Measurements from ENCODE around the gene FGD5.
A peak's percentile ranks its signal among the peaks of the same experiment; 100 is the strongest.
"Not testable (repeated sequence)": the region's sequence is repeated elsewhere in the genome, so short reads cannot be mapped to it uniquely, and the experiment has no call there.

The FGD5 gene

DNA sequence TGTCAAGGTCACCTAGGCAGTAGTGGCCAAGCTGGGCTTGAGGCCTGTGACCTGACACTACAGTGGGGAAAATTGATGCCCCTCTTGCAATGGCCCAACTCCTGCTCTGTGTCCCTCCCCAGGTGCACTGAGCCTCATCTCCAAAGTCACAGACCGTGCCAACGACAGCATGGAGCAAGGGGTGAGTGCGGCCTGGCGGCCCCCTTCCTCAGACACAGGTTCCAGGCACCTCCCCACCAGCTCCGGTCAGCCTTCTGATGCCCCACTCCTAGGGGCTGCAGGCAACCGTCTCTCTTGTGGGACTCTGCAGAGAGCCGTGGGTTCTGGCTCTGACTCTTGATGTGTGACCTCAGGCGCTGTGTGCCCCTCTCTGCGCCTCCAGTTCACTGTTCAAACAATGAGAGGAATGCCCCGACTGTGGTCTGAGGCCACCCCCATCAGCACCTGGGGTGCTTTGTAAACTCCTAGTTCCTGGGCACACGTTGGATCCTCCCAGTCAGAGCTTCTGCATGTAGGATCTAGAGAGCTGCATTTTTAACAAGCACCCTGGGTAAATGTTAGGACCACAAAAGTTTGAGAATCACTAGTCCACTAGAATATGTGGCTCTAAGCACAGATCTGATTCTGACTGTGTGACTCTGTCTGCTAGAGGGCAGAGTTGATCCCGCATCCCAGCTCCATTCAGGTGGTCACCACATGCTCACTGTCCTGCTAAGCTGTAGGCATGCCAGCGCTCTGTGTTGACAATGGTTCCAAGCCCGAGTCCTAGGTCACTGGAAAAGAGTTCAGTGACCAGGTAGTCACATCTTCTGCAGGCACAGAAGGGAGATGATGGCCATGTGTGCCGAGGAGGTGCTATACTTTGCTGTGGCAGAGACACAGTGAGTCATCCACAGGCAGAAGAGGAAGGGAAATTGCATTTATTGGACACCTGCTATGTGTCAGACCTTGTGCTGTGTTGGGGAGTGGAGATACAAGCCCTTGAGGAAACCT lies 82.4 kb downstream of the FGD5 start:
- no peak for DNase-seq (ENCODE audit: low read depth in 2 of 2, low spot score in 1 of 2)

- DNase-seq (ENCODE audit: low read depth in 2 of 2, low spot score in 1 of 2): no peak
These were observed 84.0 kb downstream of the FGD5 start for GRCh38 chr3:14902719-14903118.

DNA sequence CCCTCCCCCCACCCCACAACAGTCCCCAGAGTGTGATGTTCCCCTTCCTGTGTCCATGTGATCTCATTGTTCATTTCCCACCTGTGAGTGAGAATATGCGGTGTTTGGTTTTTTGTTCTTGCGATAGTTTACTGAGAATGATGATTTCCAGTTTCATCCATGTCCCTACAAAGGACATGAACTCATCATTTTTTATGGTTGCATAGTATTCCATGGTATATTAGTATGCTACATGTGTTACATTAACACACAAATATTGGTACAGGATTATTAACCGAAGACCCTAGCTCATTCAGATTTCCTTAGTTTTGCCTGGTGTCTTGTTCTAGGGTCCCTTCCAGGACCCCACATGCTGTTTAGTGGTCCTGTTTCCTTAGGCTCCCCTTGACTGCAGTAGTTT lies 84.7 kb downstream of the FGD5 start:
- not testable (repeated sequence) for DNase-seq (ENCODE audit: low read depth in 2 of 2, low spot score in 1 of 2)

GRCh38 chr3:14905055-14905657 lies 86.4 kb downstream of the FGD5 start:
- no peak for DNase-seq (ENCODE audit: low read depth in 2 of 2, low spot score in 1 of 2)

- DNase-seq (ENCODE audit: low read depth in 2 of 2, low spot score in 1 of 2): no peak
These were observed 87.7 kb downstream of the FGD5 start for GRCh38 chr3:14906355-14906971.

DNA sequence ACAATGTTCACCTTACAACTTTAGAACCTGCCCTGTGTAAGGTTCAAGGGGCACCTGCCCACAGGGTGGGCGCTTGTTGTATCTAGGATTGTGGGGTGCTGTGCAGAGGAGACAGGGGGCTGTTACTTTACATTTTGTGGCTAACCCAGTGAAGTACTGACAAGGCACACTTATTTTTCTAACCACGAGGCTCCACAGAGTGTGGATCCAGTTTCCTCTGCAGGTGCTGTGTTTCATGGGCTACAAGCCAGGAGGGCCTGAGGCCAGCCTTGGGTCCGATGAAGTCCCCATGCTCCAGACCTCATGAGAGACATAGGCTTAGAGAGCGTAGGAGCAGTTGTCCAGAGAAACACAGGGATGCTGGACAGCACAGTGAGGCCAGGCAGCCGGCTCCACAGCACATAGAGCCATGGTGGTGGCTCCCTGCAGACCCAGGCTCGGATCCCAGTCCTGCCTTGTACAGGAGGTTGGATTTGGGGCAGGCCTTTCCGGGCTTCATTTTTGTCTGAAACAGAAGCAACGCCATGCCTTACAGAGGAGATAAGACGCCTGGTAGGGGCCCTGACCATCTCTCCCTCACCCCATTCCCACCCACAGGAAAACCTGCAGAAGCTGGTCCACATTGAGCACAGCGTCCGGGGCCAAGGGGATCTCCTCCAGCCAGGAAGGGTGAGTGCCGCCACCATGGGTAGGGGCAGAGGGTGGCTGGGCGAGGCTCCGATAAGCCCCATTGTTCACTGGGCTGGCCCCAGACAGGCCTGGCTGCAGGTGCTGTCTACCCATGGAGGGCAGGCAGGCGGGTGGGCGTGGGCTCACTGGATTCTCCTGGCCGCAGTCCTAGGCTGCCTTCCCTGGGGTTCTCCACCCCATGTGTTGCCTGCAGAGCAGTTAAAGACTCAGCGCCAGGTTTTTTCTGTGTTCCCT lies 88.5 kb downstream of the FGD5 start:
- no peak for DNase-seq (ENCODE audit: low read depth in 2 of 2, low spot score in 1 of 2)

DNA sequence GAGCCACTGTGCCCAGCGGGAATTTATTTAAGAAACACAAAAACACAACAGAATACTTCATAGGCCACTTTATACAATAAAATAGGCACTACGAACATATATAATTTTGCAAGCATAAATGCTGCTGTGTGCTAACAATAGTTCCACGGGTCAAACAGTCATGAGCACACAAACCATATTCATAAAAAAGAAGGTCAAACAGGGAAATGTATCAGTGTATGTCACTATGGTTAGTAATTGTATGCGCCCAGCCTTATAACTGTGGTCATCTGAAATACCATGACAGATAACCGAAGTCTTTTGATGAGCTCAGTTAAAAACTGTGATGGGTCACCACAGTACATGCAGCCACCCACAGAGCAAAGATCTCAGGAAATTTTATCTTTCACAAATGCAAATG lies 90.5 kb downstream of the FGD5 start:
- no peak for DNase-seq (ENCODE audit: low read depth in 2 of 2, low spot score in 1 of 2)

GRCh38 chr3:14911651-14912050 lies 92.9 kb downstream of the FGD5 start:
- DNase-seq (ENCODE audit: low read depth in 2 of 2, low spot score in 1 of 2): no peak

- no peak for DNase-seq (ENCODE audit: low read depth in 2 of 2, low spot score in 1 of 2)
These were observed 94.5 kb downstream of the FGD5 start for GRCh38 chr3:14913071-14913925.

- no peak for DNase-seq (ENCODE audit: low read depth in 2 of 2, low spot score in 1 of 2)
These were observed 95.4 kb downstream of the FGD5 start for GRCh38 chr3:14913926-14914778.

DNA sequence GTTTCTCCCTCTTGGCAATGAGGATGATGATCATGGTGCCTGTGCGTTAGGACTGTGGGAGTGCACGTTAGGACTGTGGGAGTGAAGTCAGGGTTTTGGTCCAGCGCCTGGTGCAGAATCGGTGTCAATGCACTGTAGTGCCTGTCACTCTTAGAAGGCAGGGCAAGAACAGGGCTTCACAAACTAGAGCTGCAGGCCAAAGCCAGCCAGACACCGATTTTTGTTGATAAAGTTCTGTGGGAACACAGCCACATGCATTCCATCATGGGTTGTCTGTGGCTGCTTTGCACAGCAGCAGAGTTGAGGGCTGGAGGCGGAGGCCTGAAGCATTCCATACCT lies 96.0 kb downstream of the FGD5 start:
- DNase-seq (ENCODE audit: low read depth in 2 of 2, low spot score in 1 of 2): no peak

DNA sequence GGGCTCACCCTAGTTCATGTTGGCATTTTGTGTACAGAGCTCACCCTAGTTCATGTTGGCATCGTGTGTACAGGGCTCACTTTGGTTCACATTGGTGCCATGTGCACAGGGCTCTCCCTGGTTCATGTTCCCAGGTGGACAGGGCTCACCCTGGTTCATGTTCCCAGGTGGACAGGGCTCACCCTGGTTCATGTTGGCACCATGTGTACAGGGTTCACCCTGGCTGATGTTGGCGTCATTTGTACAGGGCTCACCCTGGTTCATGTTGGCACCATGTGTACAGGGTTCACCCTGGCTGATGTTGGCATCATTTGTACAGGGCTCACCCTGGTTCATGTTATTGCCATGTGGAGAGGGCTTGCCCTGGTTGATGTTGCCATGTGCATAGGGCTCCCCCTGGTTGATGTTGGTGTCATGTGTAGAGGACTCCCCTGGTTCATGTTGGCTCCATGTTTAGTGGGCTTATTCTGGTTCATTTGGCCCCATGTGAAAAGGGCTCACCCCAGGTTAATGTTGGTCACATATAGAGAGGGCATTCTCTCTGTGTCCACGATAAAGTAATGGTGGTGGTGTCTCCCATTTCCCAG lies 97.0 kb downstream of the FGD5 start:
- DNase-seq (ENCODE audit: low read depth in 2 of 2, low spot score in 1 of 2): no peak

DNA sequence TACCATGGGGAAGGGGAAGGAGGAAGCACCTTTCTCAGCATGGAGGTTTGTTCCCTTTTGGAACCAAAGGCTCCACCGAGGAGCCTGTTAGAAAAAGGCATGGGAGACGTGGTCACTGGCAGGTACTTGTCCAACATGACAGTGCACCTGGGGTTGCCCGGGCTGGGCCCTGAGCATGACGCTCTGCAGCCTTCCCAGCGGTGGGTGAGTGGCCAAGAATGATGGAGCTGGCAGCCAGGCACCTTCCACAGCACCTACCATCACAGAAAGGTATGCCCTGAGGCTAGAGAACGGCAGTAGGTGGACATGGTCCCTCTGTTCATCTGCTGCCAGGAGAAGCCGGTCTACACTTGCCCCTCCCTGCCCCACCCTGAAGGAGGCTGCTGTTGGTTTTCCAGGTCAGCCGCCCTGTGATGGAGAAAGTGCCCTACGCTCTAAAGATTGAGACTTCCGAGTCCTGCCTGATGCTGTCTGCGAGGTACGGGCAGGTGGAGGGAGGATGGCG lies 99.6 kb downstream of the FGD5 start:
- no peak for DNase-seq (ENCODE audit: low read depth in 2 of 2, low spot score in 1 of 2)

DNA sequence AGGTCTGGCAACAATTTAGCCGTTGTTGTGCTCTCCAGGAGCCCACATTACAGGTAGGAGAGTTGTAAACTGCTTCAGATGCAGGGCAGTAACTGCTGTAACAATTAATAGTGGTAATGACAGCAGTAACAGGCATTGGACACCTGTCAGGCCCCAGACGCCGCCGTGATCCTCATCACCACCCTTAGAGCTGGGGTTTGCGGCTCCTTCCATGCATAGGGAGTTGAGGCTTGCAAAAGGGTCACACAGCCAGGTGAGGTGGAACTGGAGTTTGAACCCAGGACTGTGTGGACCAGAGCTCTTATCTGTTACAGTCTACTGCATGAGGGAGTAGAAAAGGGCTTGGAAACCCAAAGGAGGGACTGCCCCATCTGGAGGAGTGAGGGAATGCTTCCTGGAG lies 101.8 kb downstream of the FGD5 start:
- no peak for DNase-seq (ENCODE audit: low read depth in 2 of 2, low spot score in 1 of 2)

DNA sequence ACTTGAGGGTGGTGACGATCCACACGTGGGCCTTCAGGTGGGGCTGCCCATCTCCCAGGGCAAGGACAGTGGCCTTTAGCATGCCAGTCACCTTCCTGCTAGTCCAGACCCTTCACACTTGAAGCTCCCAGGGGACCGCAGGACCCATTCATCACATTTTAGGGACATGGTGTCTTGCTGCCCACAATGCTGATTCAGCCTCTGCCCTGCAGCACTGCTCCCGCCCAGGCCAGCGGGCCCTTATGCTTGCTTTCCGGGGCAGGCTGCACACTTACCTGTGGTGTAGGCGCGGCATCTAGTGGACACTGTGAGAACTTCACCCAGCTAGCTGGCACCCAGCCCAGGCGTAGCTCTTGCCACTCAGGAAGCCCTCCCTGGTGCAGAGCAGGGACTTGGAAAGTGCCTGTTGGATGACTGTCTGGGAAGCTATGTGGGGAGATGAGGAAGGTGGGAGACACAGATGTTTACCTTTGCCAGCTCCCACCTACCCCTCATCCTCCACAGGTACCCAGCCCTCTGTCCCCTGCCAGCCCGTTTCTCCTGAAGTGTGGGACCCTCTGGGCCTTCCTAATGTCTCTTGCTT lies 102.4 kb downstream of the FGD5 start:
- peak; percentile 46 to 65 for DNase-seq (ENCODE audit: low read depth in 2 of 2, low spot score in 1 of 2)

GRCh38 chr3:14921811-14922705 lies 103.3 kb downstream of the FGD5 start:
- no peak for DNase-seq (ENCODE audit: low read depth in 2 of 2, low spot score in 1 of 2)

GRCh38 chr3:14922863-14923262 lies 104.1 kb downstream of the FGD5 start:
- no peak for DNase-seq (ENCODE audit: low read depth in 2 of 2, low spot score in 1 of 2)

All from stimulated activated CD8-positive, alpha-beta memory T cell treated with anti-CD3 and anti-CD28 coated beads, Interleukin-4, amount 100 ng/mL, for 4 hours (primary cell).